Neuron (in vitro differentiated cells): ENCODE data around the gene SRSF12.
A peak's percentile ranks its signal among the peaks of the same experiment; 100 is the strongest.
"Not testable (repeated sequence)": the region's sequence is repeated elsewhere in the genome, so short reads cannot be mapped to it uniquely, and the experiment has no call there.

Experiments used
- H2AFZ ChIP-seq: one replicate; pipeline ENCODE4 v1.6.1; 2013; ENCODE audit warnings: low read depth, mild to moderate bottlenecking, inconsistent platforms, low read length, moderate library complexity
- H3K27me3 ChIP-seq: one replicate; pipeline ENCODE4 v1.6.1; 2013; ENCODE audit warnings: low read length; ENCODE audit not compliant: insufficient read depth
- H3K36me3 ChIP-seq: one replicate; pipeline ENCODE4 v1.6.1; 2013; ENCODE audit warnings: low read length; ENCODE audit not compliant: insufficient read depth
- H3K4me1 ChIP-seq: one replicate; pipeline ENCODE4 v1.6.1; 2013; ENCODE audit warnings: low read length; ENCODE audit not compliant: insufficient read depth
- H3K4me3 ChIP-seq: 2 replicates; pipeline ENCODE4 v1.5.1; 2013; ENCODE audit warnings: mild to moderate bottlenecking, low read length, moderate library complexity
- H3K9me3 ChIP-seq: one replicate; pipeline ENCODE4 v1.6.1; 2013; ENCODE audit warnings: low read length

SRSF12 gene

DNA sequence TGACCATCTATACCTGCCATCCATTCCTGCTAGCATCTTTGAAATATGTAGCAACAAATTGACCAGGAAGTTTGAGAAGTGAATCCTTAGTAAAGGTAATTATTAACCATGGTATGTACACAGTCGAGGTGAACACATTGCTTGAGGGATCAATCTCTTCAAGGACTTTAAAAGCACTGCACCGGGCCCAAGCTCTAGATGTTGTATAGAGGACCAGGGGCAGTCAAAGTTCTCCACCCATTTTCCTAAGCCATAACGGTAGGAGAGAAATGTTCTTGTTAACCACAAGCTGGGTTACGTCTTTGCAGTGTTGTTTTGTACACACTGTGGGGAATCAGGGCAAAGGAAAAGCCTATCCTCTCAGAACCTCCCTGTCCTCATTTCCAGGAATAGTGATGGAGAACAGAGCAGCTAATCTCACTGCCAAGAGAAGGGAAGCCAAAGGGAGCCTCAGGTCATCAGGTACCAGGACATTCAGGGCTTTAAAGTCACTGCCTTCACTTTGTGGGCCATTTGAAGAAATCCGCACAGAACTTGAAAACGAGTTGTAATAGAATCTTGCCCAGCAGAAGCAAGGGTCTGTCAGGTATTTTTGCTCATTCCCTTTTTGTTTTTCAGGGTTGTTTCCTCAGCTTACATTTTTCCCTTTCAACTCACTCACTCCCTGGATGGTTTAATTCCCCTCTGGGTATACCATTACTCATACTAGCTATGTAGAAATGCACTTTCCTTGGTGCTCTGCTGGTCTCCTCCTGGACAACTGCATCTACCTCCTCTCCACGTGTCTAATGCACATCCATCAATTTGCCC, 22.7 kb upstream of the SRSF12 start:
- Histone ChIP-seq H3K9me3 (no peaks in the 10 kb centered on the region), H3K4me1 (no peaks in the 10 kb centered on the region), H3K4me3 (no peak overlapping the region), H3K27me3 (no peaks in the 10 kb centered on the region), H3K36me3 (peaks cover 2% of the 10 kb centered on the region), H2AFZ (no peak overlapping the region)

DNA sequence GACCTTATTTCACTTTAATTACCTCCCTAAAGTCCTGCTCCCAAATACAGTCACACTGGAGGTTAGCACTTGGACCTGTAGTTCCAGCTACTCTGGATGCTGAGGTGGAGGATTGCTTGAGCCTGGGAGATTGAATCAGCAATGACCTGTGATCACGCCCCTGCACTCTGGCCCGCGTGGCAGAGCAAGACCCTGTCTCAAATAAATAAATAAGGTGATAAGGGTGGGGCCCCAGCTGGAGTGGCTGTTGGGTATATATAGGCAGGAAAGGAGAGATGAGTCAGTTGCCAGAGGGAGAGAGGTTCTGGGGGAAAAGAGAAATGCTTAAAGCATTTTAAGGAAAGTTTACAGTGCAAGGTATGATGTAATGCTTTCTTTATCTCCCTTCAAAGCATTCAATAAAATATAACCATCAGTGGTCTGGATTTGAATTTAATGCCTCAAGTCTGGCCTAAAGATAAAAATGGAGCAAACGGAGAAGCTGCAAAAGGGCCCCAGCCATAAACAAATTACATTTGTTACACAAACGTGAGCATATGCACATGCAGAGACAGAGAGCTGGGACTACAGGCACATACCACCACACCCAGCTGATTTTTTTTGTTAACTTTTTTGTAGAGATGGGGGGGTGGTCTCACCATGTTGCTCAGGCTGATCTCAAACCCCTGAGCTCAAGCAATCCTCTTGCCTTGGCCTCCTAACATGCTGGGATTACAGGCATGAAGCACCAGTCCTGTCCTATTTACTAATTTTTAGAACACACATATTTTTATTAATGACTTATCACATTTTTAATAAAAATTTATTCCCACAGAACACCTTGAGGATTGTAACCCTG, 21.9 kb upstream of the SRSF12 start:
- no peak overlapping the region for H3K4me3 ChIP-seq
- peaks cover 2% of the 10 kb centered on the region for H3K36me3 ChIP-seq
- H3K9me3 ChIP-seq = no peaks in the 10 kb centered on the region
- no peak overlapping the region for H2AFZ ChIP-seq
- no peaks in the 10 kb centered on the region for H3K4me1 ChIP-seq
- H3K27me3 ChIP-seq = no peaks in the 10 kb centered on the region

DNA sequence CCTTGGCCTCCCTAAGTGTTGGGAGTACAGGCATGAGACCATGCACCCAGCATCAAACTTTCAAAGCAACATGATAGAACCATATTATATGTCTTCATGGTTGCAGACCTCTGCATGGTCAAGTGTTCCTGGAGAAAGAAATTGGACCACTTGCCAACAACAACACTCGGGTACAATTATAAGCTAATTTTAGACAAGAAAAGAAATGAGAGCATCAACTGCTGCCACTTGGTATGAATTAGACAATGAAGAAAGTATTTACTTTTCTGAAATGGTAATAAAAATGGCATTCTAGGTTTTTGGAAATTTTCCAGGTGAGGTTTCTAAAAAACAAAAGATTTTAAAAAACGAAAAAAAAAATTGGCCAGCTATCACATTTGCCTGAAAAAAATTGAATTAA, 20.3 kb upstream of the SRSF12 start:
- no peak overlapping the region for H3K4me3 ChIP-seq
- no peaks in the 10 kb centered on the region for H3K9me3 ChIP-seq
- H2AFZ ChIP-seq = no peak overlapping the region
- H3K4me1 ChIP-seq = no peaks in the 10 kb centered on the region
- peaks cover 2% of the 10 kb centered on the region for H3K36me3 ChIP-seq
- no peaks in the 10 kb centered on the region for H3K27me3 ChIP-seq

DNA sequence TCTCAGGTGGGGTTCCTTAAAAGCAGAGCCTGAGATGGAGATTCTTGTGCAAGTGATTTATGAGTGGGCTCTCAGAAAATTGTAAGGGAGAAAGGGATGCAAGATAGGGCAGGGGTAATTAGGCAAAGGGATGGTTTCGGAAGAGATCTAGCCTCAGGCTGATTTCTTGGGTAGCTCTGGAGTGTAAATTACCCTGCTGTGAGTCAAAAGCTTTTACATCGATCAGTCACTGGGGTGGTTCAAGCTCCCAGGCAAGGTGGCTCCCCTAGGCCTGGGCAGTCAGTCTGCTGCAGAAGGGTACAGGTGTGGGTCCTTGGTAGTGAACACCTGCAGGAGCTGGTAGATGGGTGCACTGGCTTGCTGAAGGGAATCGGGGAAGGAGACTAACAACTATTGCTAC, 16.9 kb upstream of the SRSF12 start:
- no peak overlapping the region for H3K4me3 ChIP-seq
- no peaks in the 10 kb centered on the region for H3K9me3 ChIP-seq
- H3K27me3 ChIP-seq = no peaks in the 10 kb centered on the region
- no peaks in the 10 kb centered on the region for H3K36me3 ChIP-seq
- no peak overlapping the region for H2AFZ ChIP-seq
- H3K4me1 ChIP-seq = no peaks in the 10 kb centered on the region

DNA sequence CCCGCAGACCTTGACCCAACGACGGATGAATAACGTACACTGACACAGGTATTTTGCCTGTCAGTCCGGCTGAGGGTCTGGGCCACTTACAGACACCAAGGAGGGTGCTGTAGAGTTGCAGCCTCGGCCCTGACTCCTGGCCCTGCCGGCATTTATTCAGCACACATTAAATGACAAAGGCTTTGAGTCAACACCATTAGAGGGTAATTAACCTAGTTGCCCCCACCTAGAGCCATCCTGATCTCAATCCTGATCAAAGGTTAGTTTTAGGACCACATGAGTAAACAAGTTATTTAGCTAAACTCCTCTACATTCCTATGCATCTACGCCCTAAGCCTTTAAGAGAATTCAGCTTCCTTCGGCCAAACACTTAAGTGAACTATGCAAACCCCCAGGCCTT, 16.1 kb upstream of the SRSF12 start:
- Histone ChIP-seq H3K4me3 (no peak overlapping the region), H3K27me3 (no peaks in the 10 kb centered on the region), H3K4me1 (no peaks in the 10 kb centered on the region), H3K9me3 (peaks cover 3% of the 10 kb centered on the region), H2AFZ (no peak overlapping the region), H3K36me3 (no peaks in the 10 kb centered on the region)

DNA sequence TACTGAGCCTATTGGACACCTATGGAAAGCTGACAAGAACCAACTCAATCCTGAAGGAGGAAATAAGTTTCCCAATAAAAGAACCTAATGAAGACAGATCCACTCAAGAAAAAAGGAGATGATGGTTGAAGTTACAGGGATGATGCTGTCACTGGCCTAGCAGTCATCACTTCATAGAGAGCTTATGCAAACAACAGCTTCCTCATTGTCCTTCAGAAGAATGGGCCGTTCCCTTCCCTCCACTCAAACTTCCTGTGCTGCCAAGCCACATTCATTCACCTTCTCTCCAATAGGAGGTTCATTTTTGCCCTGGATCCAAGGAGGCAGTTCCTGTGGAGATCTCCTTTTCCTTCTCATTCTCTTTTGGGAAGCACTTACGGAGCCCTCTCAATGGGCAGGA, 14.2 kb upstream of the SRSF12 start:
- Histone ChIP-seq H3K9me3 (peaks cover 6% of the 10 kb centered on the region), H3K36me3 (no peaks in the 10 kb centered on the region), H3K27me3 (no peaks in the 10 kb centered on the region), H2AFZ (no peak overlapping the region), H3K4me3 (no peak overlapping the region), H3K4me1 (no peaks in the 10 kb centered on the region)

DNA sequence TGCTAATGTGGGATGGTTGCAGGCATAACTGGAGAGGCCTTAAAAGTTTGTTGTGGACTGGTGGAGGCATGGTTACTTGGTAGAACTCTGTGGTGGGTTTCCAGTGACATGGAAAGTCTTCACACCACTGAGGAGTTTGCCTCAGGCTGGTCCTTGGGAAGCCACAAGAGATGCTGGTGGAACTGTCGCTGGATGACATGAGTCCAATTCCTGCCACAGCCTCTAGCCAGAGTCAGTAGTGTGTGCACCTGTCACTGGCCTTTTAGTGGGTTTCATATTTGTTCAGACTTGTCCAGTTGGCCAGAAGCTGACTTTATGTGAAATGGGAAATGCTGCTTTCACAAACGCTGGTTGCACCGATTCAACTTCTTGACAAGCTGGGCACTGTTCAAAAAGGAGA, 13.7 kb upstream of the SRSF12 start:
- Histone ChIP-seq H3K36me3 (no peaks in the 10 kb centered on the region), H3K4me1 (no peaks in the 10 kb centered on the region), H3K9me3 (peaks cover 6% of the 10 kb centered on the region), H3K27me3 (no peaks in the 10 kb centered on the region), H2AFZ (no peak overlapping the region), H3K4me3 (no peak overlapping the region)

DNA sequence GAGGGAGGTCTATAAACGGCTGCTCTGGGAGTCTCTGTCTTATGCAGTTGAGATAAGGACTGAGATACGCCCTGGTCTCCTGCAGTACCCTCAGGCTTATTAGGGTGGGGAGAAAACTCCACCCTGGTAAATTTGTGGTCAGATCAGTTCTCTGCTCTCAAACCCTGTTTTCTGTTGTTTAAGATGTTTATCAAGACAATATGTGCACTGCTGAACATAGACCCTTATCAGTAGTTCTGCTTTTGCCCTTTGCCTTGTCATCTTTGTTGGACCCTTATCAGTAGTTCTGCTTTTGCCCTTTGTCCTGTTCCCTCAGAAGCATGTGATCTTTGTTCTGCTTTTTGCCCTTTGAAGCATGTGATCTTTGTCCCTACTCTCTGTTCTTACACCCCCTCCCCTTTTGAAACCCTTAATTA, 10.4 kb upstream of the SRSF12 start:
- not testable (repeated sequence) for H3K9me3 ChIP-seq, H2AFZ ChIP-seq, H3K36me3 ChIP-seq, H3K4me1 ChIP-seq, H3K4me3 ChIP-seq, H3K27me3 ChIP-seq

DNA sequence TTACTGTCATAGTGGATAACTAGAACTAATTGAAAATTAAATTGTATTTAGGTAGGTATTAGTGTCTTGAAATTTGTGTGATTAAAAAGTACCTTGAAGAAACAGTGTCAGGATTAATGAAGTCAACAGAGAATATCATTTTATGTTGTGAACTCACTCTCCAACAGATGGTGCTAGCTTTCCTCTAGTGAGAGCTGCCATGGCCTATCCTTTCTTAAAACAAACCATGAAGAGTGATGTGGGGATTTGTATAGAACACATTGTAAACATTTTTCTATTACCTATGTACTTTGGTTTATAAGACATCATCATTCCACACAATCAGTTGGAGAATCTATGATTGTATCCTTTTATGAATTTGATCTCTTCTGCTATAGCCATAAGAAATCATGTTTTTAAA, 4.8 kb upstream of the SRSF12 start:
- Histone ChIP-seq H2AFZ (no peak overlapping the region), H3K9me3 (no peaks in the 10 kb centered on the region), H3K36me3 (peaks cover 4% of the 10 kb centered on the region), H3K4me3 (no peak overlapping the region), H3K4me1 (no peaks in the 10 kb centered on the region), H3K27me3 (no peaks in the 10 kb centered on the region)

DNA sequence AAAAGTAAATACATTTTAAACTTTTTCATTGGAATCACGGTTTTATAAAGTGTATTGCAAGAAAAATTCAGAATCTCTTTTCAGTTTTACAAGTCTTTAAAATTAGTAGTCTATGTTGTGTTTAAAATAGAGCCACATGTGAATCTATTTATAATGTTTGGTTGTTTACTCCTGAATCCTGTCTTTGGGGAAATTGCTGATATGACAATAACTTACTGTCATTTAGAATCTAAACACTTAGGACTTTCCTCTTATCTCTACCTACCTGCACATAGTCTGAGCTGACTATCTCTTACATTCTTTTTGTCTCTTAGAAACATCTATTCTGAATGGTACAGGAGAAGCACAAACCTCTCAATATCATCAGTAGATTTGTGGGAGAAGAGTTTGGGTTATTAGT, 4.1 kb upstream of the SRSF12 start:
- no peak overlapping the region for H2AFZ ChIP-seq
- peaks cover 4% of the 10 kb centered on the region for H3K36me3 ChIP-seq
- H3K4me3 ChIP-seq = no peak overlapping the region
- no peaks in the 10 kb centered on the region for H3K9me3 ChIP-seq
- peaks cover 2% of the 10 kb centered on the region for H3K4me1 ChIP-seq
- no peaks in the 10 kb centered on the region for H3K27me3 ChIP-seq

DNA sequence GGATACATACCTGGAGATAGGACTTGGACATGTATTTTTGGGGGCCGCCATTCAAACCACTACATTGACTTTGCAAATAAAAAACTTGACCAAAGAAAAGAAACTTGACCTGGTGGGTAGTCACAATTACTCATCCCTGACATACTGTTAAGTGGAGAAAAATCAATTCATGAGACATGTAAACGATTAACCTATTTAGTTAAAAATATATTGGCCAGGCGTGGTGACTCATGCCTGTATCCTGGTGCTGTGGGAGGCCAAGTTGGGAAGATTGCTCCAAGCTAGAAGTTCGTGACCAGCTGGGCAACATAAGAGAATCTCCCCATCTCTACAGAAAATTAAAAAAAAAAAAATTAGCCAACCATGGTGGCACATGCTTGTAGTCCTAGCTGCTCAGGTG, 2.5 kb upstream of the SRSF12 start:
- peaks cover 4% of the 10 kb centered on the region for H3K36me3 ChIP-seq
- peaks cover 12% of the 10 kb centered on the region for H3K4me1 ChIP-seq
- no peak overlapping the region for H2AFZ ChIP-seq
- H3K4me3 ChIP-seq = no peak overlapping the region
- no peaks in the 10 kb centered on the region for H3K27me3 ChIP-seq
- no peaks in the 10 kb centered on the region for H3K9me3 ChIP-seq

DNA sequence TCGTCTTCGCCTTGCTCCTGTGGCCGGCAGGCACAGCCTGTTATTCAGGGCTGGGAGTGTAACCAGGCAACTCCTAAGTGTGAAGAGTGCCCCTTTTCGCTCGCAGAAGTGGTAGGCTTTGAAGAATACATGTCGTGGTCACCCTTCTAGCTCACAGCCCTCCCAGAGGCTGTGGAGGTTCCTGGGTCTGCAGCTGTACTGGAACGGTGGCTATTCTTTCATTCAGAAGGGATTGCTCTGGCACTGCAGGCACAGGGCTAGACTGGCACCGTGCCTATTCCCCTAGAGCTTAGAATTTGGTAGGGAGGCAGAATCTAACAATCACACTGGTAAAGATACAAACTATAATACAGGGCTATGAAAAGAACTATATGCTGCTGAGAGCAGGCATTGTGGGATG, 1.1 kb upstream of the SRSF12 start:
- Histone ChIP-seq H3K4me3 (peak overlapping the region; percentile 84), H3K4me1 (peaks cover 12% of the 10 kb centered on the region), H2AFZ (no peak overlapping the region), H3K36me3 (peaks cover 4% of the 10 kb centered on the region), H3K9me3 (no peaks in the 10 kb centered on the region), H3K27me3 (no peaks in the 10 kb centered on the region)

DNA sequence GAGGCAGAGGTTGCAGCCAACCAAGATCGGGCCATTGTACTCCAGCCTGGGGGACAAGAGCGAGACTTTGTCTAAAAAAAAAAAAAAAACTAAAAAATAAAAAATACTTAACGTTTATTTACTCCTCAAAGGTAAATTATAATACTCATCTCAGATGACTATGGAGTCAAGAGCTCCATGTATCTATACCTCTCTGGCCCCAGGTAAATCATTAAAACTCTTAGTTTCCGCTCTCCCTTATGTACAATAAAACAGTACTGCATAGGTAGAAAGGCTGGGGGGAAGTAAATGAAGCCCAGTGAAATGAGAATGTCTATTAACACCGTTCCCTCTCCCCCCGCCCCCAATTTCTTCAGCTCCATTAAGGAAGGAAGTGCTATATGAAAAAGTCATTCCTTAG, 1.2 kb downstream of the SRSF12 start:
- Histone ChIP-seq H3K27me3 (no peaks in the 10 kb centered on the region), H2AFZ (peak overlapping the region; percentile 100), H3K9me3 (no peaks in the 10 kb centered on the region), H3K36me3 (no peaks in the 10 kb centered on the region), H3K4me3 (peak overlapping the region; percentile 84), H3K4me1 (peaks cover 12% of the 10 kb centered on the region)
